ENCODE data around the gene TANK.

DNA sequence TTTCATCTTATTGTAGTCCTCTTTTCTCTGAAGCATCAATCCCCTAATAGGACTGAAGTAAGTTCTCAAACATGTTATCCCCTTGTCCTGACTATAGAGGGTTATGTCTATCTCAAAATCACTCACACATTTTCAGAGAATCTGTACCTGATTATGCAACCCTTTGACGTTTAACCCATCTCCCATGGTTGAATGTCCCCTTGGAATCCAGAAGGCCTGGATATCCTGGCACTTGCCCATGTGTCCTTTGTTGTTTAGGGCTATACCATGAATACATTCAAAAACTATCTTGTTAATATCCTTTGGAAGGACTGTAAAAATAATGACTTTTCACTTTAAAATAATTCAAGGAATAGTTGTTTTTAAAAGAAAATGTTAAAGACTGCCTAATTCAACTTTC lies 81.7 kb downstream of the TANK start:
- TF ChIP-seq, protein P1, sequence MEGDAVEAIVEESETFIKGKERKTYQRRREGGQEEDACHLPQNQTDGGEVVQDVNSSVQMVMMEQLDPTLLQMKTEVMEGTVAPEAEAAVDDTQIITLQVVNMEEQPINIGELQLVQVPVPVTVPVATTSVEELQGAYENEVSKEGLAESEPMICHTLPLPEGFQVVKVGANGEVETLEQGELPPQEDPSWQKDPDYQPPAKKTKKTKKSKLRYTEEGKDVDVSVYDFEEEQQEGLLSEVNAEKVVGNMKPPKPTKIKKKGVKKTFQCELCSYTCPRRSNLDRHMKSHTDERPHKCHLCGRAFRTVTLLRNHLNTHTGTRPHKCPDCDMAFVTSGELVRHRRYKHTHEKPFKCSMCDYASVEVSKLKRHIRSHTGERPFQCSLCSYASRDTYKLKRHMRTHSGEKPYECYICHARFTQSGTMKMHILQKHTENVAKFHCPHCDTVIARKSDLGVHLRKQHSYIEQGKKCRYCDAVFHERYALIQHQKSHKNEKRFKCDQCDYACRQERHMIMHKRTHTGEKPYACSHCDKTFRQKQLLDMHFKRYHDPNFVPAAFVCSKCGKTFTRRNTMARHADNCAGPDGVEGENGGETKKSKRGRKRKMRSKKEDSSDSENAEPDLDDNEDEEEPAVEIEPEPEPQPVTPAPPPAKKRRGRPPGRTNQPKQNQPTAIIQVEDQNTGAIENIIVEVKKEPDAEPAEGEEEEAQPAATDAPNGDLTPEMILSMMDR (IDR thresholded peaks at IDR 0.05; ENCODE audit: insufficient read depth, low read length, poor library complexity, severe bottlenecking): no peak
- no peak for TF ChIP-seq EZH2phosphoT487 (conservative IDR thresholded peaks at IDR 0.05; ENCODE audit: low read length)

Data from SU-DHL-6 (cell line).